ENCODE data around the gene PER1.

Gene PER1

DNA sequence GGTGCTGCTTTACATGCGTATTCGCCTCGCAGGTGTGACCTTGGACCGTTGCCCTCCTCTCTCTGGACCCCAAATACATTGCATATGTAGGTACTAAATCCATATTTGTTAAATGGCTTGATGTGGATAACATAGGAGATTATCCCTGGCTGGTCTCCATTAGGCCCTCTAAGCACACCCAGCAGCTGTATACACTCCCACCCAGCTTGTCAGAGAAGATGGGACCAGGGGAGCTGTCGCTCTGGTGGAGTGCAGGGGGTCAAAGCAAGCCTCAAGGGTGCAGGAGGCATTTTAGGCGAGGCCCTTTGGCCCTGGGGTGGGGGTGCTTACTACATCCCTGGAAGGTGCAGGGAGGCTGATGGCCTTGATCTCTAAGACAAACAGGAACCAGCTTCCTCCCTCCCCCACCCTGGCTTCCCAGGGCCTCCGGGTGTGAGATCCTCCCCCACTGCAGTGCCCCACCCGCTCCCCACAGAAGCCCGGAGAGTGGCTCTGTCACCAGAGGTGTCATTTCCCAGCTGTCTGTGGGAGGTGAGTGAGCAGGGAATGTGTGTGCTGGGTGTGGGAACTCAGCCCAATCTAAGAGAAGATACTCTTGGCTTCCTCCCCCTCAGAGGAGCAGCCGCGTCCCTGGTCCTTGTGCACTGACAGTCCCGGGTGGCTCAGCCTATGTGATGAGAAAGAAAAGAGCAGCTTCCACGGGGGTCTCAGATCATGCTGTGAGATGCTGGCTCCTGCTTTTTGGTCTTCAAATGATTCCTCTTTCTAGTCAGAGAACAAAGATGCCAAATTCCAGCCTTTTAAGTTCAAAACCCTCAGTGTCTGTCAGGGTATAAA lies 12.0 kb upstream of the PER1 start:
- Histone ChIP-seq H3K4me3 (ENCODE audit: insufficient read depth, low read length, poor library complexity, severe bottlenecking) (no peak overlapping the region), H2AFZ (ENCODE audit: low read depth, low read length, severe bottlenecking) (peak overlapping the region; percentile 87)

DNA sequence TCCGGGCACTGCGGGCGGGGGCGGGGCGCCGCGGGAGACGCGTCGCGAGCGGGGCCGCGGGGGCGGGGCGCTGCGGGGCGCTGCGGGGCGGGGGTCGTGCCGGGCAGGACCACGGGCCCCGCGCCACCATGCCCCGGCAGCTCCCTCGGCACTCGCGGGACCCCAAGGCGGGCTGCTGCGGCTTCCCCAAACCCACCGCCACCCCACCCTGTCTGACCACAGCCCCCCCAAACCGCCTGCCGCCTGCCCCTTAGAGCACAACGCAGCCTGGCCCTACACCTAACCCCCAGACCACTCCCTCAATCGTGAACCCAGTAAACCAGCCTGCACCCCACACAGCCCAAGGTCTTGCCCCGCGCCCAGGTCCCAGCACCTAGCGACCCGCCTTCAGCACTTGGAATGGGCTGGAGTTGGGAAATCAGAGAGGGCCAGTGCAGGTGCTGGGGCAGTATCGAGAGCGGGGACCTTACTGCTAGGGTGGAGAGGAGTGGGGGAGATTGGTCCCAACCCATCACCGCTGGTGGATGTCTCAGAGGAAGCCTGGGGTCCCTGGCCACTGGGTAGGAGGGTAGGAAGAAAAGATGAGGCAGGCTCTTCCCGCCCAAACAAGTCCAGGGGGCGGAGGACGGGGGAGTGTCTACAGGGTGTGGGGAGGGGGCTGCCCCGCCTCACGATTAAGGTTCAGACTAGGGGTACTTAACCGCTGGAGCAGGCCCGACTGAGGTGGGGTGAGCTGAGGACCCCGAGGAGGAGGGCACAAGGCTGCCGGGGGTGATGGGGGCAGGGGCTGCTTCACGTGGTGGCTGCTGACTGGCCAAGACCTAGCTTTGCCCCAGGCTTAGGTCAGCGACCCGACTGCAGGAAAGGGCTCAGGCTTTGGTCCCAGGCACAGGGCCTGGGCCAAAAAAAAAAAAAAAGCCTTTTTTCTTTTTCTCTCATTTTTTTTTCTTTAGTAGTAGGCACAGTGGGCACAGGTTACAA lies 11.1 kb upstream of the PER1 start:
- Histone ChIP-seq H3K9me3 (ENCODE audit: insufficient read depth, low read length) (no peaks in the 10 kb centered on the region), H3K27ac (ENCODE audit: low read depth, low read length) (peak overlapping the region; percentile 73; the same call in 1 of the 2 replicates), H3K4me3 (ENCODE audit: insufficient read depth, low read length, poor library complexity, severe bottlenecking) (peak overlapping the region; percentile 96), H2AFZ (ENCODE audit: low read depth, low read length, severe bottlenecking) (peak overlapping the region; percentile 87), H3K79me2 (ENCODE audit: insufficient read depth, low read length) (peaks cover 13% of the 10 kb centered on the region), H3K9me2 (replicated peaks; ENCODE audit: insufficient read depth, low read length) (no peaks in the 10 kb centered on the region), H3F3A (ENCODE audit: insufficient read depth) (peaks cover 24% of the 10 kb centered on the region), H3K9ac (ENCODE audit: low read length) (peak overlapping the region; percentile 99), H4K20me1 (ENCODE audit: low read depth, low read length) (no peaks in the 10 kb centered on the region), H3K4me2 (ENCODE audit: low read depth, low read length, poor library complexity, severe bottlenecking) (peak overlapping the region; percentile 58), H3K36me3 (ENCODE audit: low read length) (no peaks in the 10 kb centered on the region), H3K27me3 (ENCODE audit: low read length) (no peaks in the 10 kb centered on the region)
- no peak for TF ChIP-seq EZH2phosphoT487 (conservative IDR thresholded peaks at IDR 0.05; ENCODE audit: low read length)
- TF ChIP-seq, protein P1, sequence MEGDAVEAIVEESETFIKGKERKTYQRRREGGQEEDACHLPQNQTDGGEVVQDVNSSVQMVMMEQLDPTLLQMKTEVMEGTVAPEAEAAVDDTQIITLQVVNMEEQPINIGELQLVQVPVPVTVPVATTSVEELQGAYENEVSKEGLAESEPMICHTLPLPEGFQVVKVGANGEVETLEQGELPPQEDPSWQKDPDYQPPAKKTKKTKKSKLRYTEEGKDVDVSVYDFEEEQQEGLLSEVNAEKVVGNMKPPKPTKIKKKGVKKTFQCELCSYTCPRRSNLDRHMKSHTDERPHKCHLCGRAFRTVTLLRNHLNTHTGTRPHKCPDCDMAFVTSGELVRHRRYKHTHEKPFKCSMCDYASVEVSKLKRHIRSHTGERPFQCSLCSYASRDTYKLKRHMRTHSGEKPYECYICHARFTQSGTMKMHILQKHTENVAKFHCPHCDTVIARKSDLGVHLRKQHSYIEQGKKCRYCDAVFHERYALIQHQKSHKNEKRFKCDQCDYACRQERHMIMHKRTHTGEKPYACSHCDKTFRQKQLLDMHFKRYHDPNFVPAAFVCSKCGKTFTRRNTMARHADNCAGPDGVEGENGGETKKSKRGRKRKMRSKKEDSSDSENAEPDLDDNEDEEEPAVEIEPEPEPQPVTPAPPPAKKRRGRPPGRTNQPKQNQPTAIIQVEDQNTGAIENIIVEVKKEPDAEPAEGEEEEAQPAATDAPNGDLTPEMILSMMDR (IDR thresholded peaks at IDR 0.05; ENCODE audit: insufficient read depth, low read length, poor library complexity, severe bottlenecking), result no peak

More for the DNA sequence above, 12.0 kb upstream of the PER1 start:
- H3F3A ChIP-seq (ENCODE audit: insufficient read depth), result peaks cover 20% of the 10 kb centered on the region
- no peaks in the 10 kb centered on the region for H4K20me1 ChIP-seq (ENCODE audit: low read depth, low read length)
- H3K27ac ChIP-seq (ENCODE audit: low read depth, low read length), result no peak overlapping the region
- H3K9me3 ChIP-seq (ENCODE audit: insufficient read depth, low read length), result no peaks in the 10 kb centered on the region
- TF ChIP-seq, protein P1 (IDR thresholded peaks at IDR 0.05; ENCODE audit: insufficient read depth, low read length, poor library complexity, severe bottlenecking), result no peak
- TF ChIP-seq EZH2phosphoT487 (conservative IDR thresholded peaks at IDR 0.05; ENCODE audit: low read length), result no peak
- peaks cover 13% of the 10 kb centered on the region for H3K79me2 ChIP-seq (ENCODE audit: insufficient read depth, low read length)
- H3K27me3 ChIP-seq (ENCODE audit: low read length), result no peaks in the 10 kb centered on the region
- H3K9ac ChIP-seq (ENCODE audit: low read length), result peak overlapping the region; percentile 99
- no peaks in the 10 kb centered on the region for H3K36me3 ChIP-seq (ENCODE audit: low read length)
- H3K4me2 ChIP-seq (ENCODE audit: low read depth, low read length, poor library complexity, severe bottlenecking), result peak overlapping the region; percentile 58
- no peaks in the 10 kb centered on the region for H3K9me2 ChIP-seq (replicated peaks; ENCODE audit: insufficient read depth, low read length)

DNA sequence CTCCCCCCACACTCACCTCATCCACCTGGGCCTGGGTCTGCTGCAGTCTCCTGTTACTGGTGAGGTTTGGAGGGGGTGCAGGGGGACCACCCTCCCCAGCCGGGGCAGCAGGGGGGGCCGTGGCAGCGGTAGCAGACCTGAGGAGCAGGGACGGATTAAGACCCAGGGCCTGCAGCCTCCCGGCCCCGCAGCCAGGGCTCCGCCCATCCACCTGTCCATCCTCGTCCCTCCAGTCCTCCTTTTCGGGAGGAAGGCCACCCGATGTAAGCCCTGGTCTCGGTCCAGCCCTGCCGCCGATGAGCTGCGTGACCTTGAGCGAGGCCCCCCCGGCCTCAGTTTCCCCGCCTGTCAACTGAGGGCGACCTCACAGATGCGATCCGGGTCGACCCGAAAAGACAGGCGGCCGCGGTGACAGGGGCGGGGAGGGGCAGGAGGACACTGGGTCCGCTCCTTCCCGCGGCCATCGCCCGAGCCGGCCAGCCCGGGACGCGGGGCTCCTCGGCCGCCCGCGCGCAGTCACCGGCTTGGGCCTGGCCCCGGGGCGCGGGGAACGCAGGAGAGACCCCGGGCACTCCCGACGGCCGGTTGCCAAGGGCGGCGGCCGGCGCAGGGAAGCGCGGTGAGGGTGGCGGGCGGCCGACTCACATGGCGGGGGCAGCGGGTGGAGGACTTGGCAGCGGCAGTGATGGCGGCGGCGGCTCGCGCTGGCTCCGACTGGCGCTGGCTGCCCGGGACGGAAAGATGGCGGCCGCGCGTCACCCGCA lies 10.2 kb upstream of the PER1 start, which contains the start of gene VAMP2:
Gene VAMP2 (minus strand): TSS at position 716 of the 764 bp plus-strand sequence. CDS start 69 bp downstream, at position 647.
- Histone ChIP-seq H3K9ac (ENCODE audit: low read length) (peak within 1 kb of the TSS; percentile 99), H2AFZ (ENCODE audit: low read depth, low read length, severe bottlenecking) (peak within 1 kb of the TSS; percentile 87), H3K4me2 (ENCODE audit: low read depth, low read length, poor library complexity, severe bottlenecking) (peak within 1 kb of the TSS; percentile 80), H3K27me3 (ENCODE audit: low read length) (no peaks in the 10 kb centered on the region), H3F3A (ENCODE audit: insufficient read depth) (peaks cover 25% of the 10 kb centered on the region), H3K9me2 (replicated peaks; ENCODE audit: insufficient read depth, low read length) (no peaks in the 10 kb centered on the region), H3K9me3 (ENCODE audit: insufficient read depth, low read length) (no peaks in the 10 kb centered on the region), H3K36me3 (ENCODE audit: low read length) (no peaks in the 10 kb centered on the region), H3K4me3 (ENCODE audit: insufficient read depth, low read length, poor library complexity, severe bottlenecking) (peak within 1 kb of the TSS; percentile 96), H4K20me1 (ENCODE audit: low read depth, low read length) (no peaks in the 10 kb centered on the region), H3K27ac (ENCODE audit: low read depth, low read length) (peak within 1 kb of the TSS; percentile 73), H3K79me2 (ENCODE audit: insufficient read depth, low read length) (peaks cover 13% of the 10 kb centered on the region)
- TF ChIP-seq, protein P1 (IDR thresholded peaks at IDR 0.05; ENCODE audit: insufficient read depth, low read length, poor library complexity, severe bottlenecking), result no peak
- no peak for TF ChIP-seq EZH2phosphoT487 (conservative IDR thresholded peaks at IDR 0.05; ENCODE audit: low read length)
